A673 (cell line): ENCODE measurements around the gene COMT.

ENCODE experiments used
- EZH2 ChIP-seq: fragments of 200-600 bp; sonication (generic); IDR thresholded peaks from 2 replicates; pipeline ENCODE4 v1.6.1; 2017; ENCODE audit warnings: borderline replicate concordance, low read depth, mild to moderate bottlenecking, mixed read lengths, antibody characterized with exemption, low read length; ENCODE audit not compliant: poor library complexity, severe bottlenecking
- TF ChIP-seq, protein P1 (sequence below): fragments of 300-800, 200-600 bp; sonication (generic); conservative IDR thresholded peaks from 2 replicates; pipeline ENCODE4 v1.5.1; 2017; ENCODE audit warnings: low read depth, mild to moderate bottlenecking, antibody characterized with exemption, low read length, moderate library complexity, mixed read lengths

GRCh38 chr22:19974935-19975706 is 33.5 kb downstream of the COMT start:
- TF ChIP-seq, protein P1, sequence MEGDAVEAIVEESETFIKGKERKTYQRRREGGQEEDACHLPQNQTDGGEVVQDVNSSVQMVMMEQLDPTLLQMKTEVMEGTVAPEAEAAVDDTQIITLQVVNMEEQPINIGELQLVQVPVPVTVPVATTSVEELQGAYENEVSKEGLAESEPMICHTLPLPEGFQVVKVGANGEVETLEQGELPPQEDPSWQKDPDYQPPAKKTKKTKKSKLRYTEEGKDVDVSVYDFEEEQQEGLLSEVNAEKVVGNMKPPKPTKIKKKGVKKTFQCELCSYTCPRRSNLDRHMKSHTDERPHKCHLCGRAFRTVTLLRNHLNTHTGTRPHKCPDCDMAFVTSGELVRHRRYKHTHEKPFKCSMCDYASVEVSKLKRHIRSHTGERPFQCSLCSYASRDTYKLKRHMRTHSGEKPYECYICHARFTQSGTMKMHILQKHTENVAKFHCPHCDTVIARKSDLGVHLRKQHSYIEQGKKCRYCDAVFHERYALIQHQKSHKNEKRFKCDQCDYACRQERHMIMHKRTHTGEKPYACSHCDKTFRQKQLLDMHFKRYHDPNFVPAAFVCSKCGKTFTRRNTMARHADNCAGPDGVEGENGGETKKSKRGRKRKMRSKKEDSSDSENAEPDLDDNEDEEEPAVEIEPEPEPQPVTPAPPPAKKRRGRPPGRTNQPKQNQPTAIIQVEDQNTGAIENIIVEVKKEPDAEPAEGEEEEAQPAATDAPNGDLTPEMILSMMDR, result no peak
- TF ChIP-seq EZH2, result no peak
